ENCODE data around the gene NPM3. TPM values are rescaled to one million over a fixed set of nuclear protein-coding genes. Genes with fewer than 3 reads are reported as not detected.

NPM3 gene
- total RNA-seq, 1 experiment from 2014 or later: 117 TPM

DNA sequence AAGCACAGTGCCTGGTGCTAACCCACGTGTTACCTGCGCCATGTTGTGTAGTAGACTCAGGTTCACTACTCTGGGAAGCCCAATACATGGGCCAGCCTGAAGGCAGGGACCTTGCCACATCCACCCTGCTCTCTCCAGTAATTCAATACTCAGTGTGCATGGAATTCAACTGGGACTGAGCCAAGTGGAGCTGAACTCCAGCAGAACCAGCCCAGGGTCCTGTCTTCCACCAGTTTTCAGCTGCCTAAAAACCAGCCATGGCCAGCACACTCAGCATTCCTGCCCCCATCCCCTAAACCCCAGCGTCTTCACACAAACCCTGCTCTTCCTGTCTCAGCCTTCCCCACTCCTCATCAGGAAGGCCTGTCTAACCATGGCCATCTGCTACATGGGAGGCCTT lies 22.7 kb downstream of the NPM3 start:
- Histone ChIP-seq H3K27ac (ENCODE audit: low read length) (no peak overlapping the region), H3F3A (ENCODE audit: low read length, unreplicated experiment) (no peaks in the 10 kb centered on the region), H3K9me3 (ENCODE audit: low read length) (no peaks in the 10 kb centered on the region), H3K4me2 (ENCODE audit: low read length) (no peak overlapping the region), H3K9ac (ENCODE audit: low read length) (no peak overlapping the region), H3K4me3 (ENCODE audit: low read length) (no peak overlapping the region), H3K27me3 (ENCODE audit: low read length) (no peaks in the 10 kb centered on the region), H4K20me1 (ENCODE audit: low read length) (no peaks in the 10 kb centered on the region), H3K36me3 (ENCODE audit: low read depth, low read length) (no peaks in the 10 kb centered on the region), H2AFZ (ENCODE audit: low read length) (no peak overlapping the region), H3K4me1 (ENCODE audit: insufficient read depth, low read length) (no peaks in the 10 kb centered on the region), H3K79me2 (ENCODE audit: low read length) (no peaks in the 10 kb centered on the region), H3K9me2 (replicated peaks; ENCODE audit: low read length) (no peaks in the 10 kb centered on the region)
- BruUV-seq (replicated peaks): no TSS peak
- no peak for DNase-seq
- ATAC-seq: no peak
- intact Hi-C loops (cut with micrococcal nuclease): no loop called here
- CTCF ChIA-PET: no interaction called here
- TF ChIP-seq EZH2phosphoT487 (IDR thresholded peaks at IDR 0.05; ENCODE audit: borderline replicate concordance, low read length) (no peak), CTCF (conservative IDR thresholded peaks at IDR 0.05; ENCODE audit: low read depth, low read length) (no peak), EZH2 (IDR thresholded peaks at IDR 0.05; ENCODE audit: low read length, unreplicated experiment) (no peak)
- POLR2A ChIA-PET (ENCODE audit: unreplicated experiment): no interaction called here

- no peaks in the 10 kb centered on the region for H3K36me3 ChIP-seq (ENCODE audit: low read depth, low read length)
- no TSS peak for BruUV-seq (replicated peaks)
- ATAC-seq (no peak), DNase-seq (no peak)
- H3F3A ChIP-seq (ENCODE audit: low read length, unreplicated experiment): no peaks in the 10 kb centered on the region
- no peak overlapping the region for H2AFZ ChIP-seq (ENCODE audit: low read length)
- no peaks in the 10 kb centered on the region for H4K20me1 ChIP-seq (ENCODE audit: low read length)
- H3K9me3 ChIP-seq (ENCODE audit: low read length): no peaks in the 10 kb centered on the region
- H3K27ac ChIP-seq (ENCODE audit: low read length): no peak overlapping the region
- intact Hi-C loops (cut with micrococcal nuclease): no loop called here
- H3K4me1 ChIP-seq (ENCODE audit: insufficient read depth, low read length): no peaks in the 10 kb centered on the region
- TF ChIP-seq EZH2phosphoT487 (IDR thresholded peaks at IDR 0.05; ENCODE audit: borderline replicate concordance, low read length): no peak
- TF ChIP-seq CTCF (conservative IDR thresholded peaks at IDR 0.05; ENCODE audit: low read depth, low read length): no peak
- no peak for TF ChIP-seq EZH2 (IDR thresholded peaks at IDR 0.05; ENCODE audit: low read length, unreplicated experiment)
- no peak overlapping the region for H3K9ac ChIP-seq (ENCODE audit: low read length)
- no peaks in the 10 kb centered on the region for H3K27me3 ChIP-seq (ENCODE audit: low read length)
- ChIA-PET CTCF (interaction anchor here (0.6 kb wide), 1 partner anchor 50 kb away, joined by 4 read pairs; no protein-coding TSS in a partner anchor), POLR2A (ENCODE audit: unreplicated experiment) (no interaction called here)
- no peak overlapping the region for H3K4me2 ChIP-seq (ENCODE audit: low read length)
- no peak overlapping the region for H3K4me3 ChIP-seq (ENCODE audit: low read length)
- no peaks in the 10 kb centered on the region for H3K79me2 ChIP-seq (ENCODE audit: low read length)
- H3K9me2 ChIP-seq (replicated peaks; ENCODE audit: low read length): no peaks in the 10 kb centered on the region
Measured at GRCh38 chr10:101759309-101760247, 23.7 kb downstream of the NPM3 start.

GRCh38 chr10:101758858-101759257 lies 24.4 kb downstream of the NPM3 start:
- BruUV-seq (replicated peaks): no TSS peak

More at GRCh38 chr10:101758858-101759257, 24.4 kb downstream of the NPM3 start:
- intact Hi-C loops (cut with micrococcal nuclease): no loop called here
- no peaks in the 10 kb centered on the region for H3K36me3 ChIP-seq (ENCODE audit: low read depth, low read length)
- DNase-seq (no peak), ATAC-seq (no peak)
- H3K9me3 ChIP-seq (ENCODE audit: low read length): no peaks in the 10 kb centered on the region
- no peaks in the 10 kb centered on the region for H3K9me2 ChIP-seq (replicated peaks; ENCODE audit: low read length)
- no peak overlapping the region for H3K4me2 ChIP-seq (ENCODE audit: low read length)
- POLR2A ChIA-PET (ENCODE audit: unreplicated experiment): no interaction called here
- TF ChIP-seq CTCF (conservative IDR thresholded peaks at IDR 0.05; ENCODE audit: low read depth, low read length): no peak
- no peak for TF ChIP-seq EZH2 (IDR thresholded peaks at IDR 0.05; ENCODE audit: low read length, unreplicated experiment)
- no peak for TF ChIP-seq EZH2phosphoT487 (IDR thresholded peaks at IDR 0.05; ENCODE audit: borderline replicate concordance, low read length)
- CTCF ChIA-PET: no interaction called here
- no peaks in the 10 kb centered on the region for H3K4me1 ChIP-seq (ENCODE audit: insufficient read depth, low read length)
- no peak overlapping the region for H3K27ac ChIP-seq (ENCODE audit: low read length)
- no peaks in the 10 kb centered on the region for H4K20me1 ChIP-seq (ENCODE audit: low read length)
- no peak overlapping the region for H3K9ac ChIP-seq (ENCODE audit: low read length)
- H3K4me3 ChIP-seq (ENCODE audit: low read length): no peak overlapping the region
- H3K27me3 ChIP-seq (ENCODE audit: low read length): 0 out of 2 replicates have a peak, but pooled peaks cover 5% of the 10 kb centered on the region
- H3K79me2 ChIP-seq (ENCODE audit: low read length): no peaks in the 10 kb centered on the region
- no peak overlapping the region for H2AFZ ChIP-seq (ENCODE audit: low read length)
- no peaks in the 10 kb centered on the region for H3F3A ChIP-seq (ENCODE audit: low read length, unreplicated experiment)
